Suprapubic skin (tissue), 4 donors: ENCODE measurements around the gene GRID1.

ENCODE experiments used
- EP300 ChIP-seq: sonication (generic); formaldehyde crosslinking; IDR thresholded peaks from one replicate; pipeline ENCODE4 v1.6.1; 2017; ENCODE audit warnings: antibody characterized with exemption
- POLR2A ChIP-seq, 2 donors: fragments of 450-650 bp; IDR thresholded peaks; one replicate each; pipeline ENCODE4 v1.6.1; 2017; ENCODE audit warnings: antibody characterized with exemption in 2 of 2, mild to moderate bottlenecking in 2 of 2, moderate library complexity in 2 of 2
- POLR2AphosphoS5 ChIP-seq, 3 donors: sonication (generic); formaldehyde crosslinking; IDR thresholded peaks; one replicate each; pipeline ENCODE4 v1.6.1; 2017; ENCODE audit warnings: antibody characterized with exemption in 3 of 3
- TF ChIP-seq, protein P1 (sequence below), 2 donors: fragments of 200-600 bp in 1 of 2; fragments of 450-650 bp in 1 of 2; sonication (generic) in 1 of 2; IDR thresholded peaks; one replicate each; pipeline ENCODE4 v1.5.1; 2016 to 2019; ENCODE audit warnings: antibody characterized with exemption in 2 of 2, mild to moderate bottlenecking in 1 of 2, moderate library complexity in 1 of 2

DNA sequence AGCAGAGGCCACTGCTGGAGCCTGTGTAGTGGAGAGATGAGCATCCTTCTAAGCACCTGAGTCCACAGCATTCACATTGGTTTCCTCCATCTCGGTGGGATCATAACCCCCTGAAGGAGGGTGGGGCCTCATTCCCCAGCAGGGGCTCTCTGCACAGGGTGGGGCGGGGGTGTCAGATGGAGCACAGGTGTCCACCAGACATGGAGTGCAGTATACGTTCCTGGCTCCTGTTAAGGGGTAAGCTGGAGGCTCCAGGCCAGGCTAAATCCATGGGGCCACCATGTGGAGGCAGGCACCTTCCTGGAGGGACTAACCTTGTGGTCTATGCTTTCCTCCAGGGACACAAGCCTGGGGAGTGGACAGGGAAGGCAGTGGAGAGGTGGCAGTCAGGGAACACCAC lies 252.6 kb downstream of the GRID1 start:
- TF ChIP-seq, protein P1, sequence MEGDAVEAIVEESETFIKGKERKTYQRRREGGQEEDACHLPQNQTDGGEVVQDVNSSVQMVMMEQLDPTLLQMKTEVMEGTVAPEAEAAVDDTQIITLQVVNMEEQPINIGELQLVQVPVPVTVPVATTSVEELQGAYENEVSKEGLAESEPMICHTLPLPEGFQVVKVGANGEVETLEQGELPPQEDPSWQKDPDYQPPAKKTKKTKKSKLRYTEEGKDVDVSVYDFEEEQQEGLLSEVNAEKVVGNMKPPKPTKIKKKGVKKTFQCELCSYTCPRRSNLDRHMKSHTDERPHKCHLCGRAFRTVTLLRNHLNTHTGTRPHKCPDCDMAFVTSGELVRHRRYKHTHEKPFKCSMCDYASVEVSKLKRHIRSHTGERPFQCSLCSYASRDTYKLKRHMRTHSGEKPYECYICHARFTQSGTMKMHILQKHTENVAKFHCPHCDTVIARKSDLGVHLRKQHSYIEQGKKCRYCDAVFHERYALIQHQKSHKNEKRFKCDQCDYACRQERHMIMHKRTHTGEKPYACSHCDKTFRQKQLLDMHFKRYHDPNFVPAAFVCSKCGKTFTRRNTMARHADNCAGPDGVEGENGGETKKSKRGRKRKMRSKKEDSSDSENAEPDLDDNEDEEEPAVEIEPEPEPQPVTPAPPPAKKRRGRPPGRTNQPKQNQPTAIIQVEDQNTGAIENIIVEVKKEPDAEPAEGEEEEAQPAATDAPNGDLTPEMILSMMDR (IDR thresholded peaks at IDR 0.05) = no peak
- TF ChIP-seq POLR2AphosphoS5 (IDR thresholded peaks at IDR 0.05) (no peak), POLR2A (IDR thresholded peaks at IDR 0.05) (no peak), EP300 (no peak)
